Measurements from ENCODE around the gene ANKRD42.
"Not testable (repeated sequence)": the region's sequence is repeated elsewhere in the genome, so short reads cannot be mapped to it uniquely, and the experiment has no call there.

ANKRD42 gene

DNA sequence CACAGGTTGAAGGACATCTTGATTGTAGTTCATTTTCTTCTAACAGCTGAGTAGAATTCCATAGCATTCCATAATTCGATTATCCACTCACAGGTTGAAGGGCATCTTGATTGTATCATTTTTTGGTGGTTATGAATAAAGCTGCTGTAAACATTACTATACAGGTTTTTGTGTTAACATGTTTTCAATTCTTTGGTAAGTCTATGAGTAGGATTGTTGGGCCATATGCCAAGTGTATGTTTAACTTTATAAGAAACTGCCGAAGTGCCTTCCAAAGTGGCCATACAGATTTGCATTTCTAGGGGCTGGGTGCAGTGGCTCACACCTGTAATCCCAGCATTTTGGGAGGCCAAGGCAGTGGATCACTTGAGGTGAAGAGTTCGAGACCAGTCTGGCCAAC lies 44.6 kb downstream of the ANKRD42 start:
- DNase-seq (ENCODE audit: low read depth in 2 of 2, low spot score in 1 of 2) = no peak

DNA sequence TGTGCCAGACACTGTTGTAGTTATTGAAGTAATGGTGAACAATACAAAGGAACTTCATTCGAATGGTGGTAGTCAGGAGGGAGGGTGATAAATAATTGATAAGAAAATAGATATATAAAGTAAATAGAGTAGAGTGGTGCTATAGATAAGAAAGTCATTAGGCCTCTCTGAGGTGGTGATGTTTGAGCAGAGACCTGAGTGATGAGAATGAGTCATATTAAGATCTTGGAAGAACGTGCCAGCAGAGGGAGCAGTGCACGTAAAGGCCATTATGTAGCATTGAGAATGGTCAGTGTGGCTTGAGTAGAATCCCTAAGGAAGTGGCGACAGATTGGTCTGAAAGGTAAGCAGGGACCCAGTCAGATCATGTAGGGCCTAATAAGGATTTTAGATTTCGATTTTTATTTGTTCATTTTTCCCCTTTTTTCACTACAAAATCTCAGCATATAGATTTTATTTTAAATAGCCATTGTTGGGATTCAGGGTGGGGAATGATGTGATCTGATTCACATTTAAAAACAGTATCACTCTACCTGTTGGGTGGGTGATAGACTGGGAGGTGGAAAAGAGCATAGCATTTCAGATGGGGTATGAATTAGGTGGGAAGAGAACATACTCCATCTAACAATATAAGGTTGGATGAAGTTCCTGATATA lies 47.9 kb downstream of the ANKRD42 start:
- DNase-seq (ENCODE audit: low read depth in 2 of 2, low spot score in 1 of 2) = no peak

- DNase-seq (ENCODE audit: low read depth in 2 of 2, low spot score in 1 of 2) = no peak
Observed at GRCh38 chr11:83249445-83249844, 55.9 kb downstream of the ANKRD42 start.

- DNase-seq (ENCODE audit: low read depth in 2 of 2, low spot score in 1 of 2) = no peak
Observed at GRCh38 chr11:83249972-83250593, 56.6 kb downstream of the ANKRD42 start.

GRCh38 chr11:83252266-83252665 lies 58.8 kb downstream of the ANKRD42 start:
- no peak for DNase-seq (ENCODE audit: low read depth in 2 of 2, low spot score in 1 of 2)

DNA sequence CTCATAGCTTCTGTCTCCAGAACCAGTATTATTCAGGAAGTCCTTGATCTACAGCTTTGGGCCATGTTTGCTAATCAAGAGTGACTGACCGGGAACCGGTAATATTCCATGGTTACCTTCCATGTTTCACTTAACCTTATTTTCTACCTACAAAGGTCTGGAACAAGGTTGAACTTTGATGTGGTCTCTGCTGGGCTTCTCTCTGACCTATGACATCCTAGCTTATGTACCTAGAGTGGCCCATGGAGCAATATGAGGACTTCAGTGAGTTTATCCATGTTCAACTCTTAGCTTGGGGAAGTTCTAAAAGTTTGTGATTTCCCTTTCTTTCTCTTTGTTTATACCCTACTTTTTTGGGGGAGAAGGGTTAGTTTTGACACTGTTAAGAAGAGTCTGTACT lies 59.4 kb downstream of the ANKRD42 start:
- DNase-seq (ENCODE audit: low read depth in 2 of 2, low spot score in 1 of 2) = no peak

GRCh38 chr11:83255366-83255765 lies 61.9 kb downstream of the ANKRD42 start:
- DNase-seq (ENCODE audit: low read depth in 2 of 2, low spot score in 1 of 2) = no peak

DNA sequence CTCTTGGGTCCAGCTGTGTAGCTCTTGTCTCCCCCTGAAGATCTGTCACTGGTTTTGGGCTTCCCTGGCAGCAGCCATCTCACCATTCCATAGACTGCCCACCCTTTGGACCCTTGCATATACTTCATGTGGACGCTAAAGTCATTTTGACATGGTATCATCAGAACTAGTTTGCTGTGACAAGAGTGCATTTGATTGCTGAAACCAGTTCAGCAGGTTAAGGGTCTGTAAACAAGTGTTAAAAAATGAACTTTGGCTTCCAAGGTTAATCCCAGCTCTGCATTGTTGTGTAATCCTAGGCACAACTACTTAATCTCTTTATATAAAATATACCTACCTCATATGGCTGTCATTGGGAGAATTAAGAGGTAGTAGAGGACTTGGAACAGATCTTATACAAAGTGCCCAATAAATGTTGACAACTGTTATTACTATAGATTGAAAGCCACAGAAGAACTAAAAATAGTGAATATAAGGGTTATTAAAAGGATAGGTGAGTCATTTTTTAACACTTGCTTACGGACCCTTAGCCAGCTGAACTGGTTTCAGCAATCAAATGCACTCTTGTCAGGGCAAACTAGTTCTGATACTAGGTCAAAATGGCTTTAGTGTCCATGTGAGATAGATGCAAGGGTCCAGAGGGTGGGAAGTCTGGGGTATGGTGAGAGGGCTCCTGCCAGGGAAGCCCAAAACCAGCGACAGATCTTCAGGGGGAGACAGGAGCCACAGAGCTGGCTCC lies 63.3 kb downstream of the ANKRD42 start:
- no peak for DNase-seq (ENCODE audit: low read depth in 2 of 2, low spot score in 1 of 2)

DNA sequence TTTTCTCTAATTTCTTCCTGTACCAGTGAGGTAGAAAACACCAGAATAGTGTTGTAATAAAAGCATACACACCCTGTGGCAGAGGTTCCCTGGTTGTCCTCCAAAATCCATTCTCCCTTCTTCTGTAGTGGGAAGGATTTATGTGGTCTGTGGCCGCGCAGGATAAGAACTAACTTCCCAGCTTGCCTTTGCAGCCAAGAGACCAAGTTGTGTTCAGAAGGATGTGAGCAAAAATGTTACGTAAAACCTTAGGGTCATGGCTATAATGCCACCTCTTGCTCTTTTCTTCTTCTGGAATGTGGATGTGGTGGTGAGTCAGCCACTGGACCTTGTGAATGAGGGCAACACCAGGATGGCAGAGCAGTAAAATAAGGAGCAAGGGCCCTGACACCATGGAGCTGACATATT lies 64.3 kb downstream of the ANKRD42 start:
- no peak for DNase-seq (ENCODE audit: low read depth in 2 of 2, low spot score in 1 of 2)

DNA sequence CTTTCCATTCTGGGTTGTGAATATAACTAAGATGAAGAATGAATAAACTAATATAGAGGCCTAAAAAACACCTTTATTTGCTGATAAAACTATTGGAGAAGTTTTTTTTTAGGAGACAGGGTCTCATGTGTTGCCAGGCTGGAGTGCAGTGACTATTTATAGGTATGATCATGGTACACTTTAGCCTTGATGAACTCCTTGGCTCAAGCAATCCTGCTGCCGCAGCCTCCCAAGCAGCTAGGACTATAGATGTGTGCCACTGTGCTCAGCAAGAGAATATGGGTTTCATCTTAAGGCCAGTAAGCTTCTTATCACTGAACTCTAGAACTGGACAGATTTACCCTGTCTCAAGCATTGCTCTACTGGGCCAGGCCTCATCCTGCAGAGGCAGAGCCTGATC lies 66.0 kb downstream of the ANKRD42 start:
- DNase-seq (ENCODE audit: low read depth in 2 of 2, low spot score in 1 of 2) = no peak

GRCh38 chr11:83265331-83265730 lies 71.8 kb downstream of the ANKRD42 start:
- no peak for DNase-seq (ENCODE audit: low read depth in 2 of 2, low spot score in 1 of 2)

DNA sequence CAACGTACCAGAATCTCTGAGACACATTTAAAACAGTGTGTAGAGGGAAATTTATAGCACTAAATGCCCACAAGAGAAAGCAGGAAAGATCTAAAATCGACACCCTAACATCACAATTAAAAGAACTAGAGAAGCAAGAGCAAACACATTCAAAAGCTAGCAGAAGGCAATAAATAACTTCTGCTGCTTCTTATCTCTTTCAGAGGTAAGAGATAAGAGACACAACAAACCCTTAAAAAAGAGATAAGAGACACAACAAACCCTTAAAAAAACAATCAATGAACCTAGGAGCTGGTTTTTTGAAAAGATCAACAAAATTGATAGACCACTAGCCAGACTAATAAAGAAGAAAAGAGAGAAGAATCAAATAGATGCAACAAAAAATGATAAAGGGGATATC lies 75.6 kb downstream of the ANKRD42 start:
- not testable (repeated sequence) for DNase-seq (ENCODE audit: low read depth in 2 of 2, low spot score in 1 of 2)

GRCh38 chr11:83271734-83272133 lies 78.2 kb downstream of the ANKRD42 start:
- DNase-seq (ENCODE audit: low read depth in 2 of 2, low spot score in 1 of 2) = not testable (repeated sequence)

GRCh38 chr11:83272627-83273026 lies 79.1 kb downstream of the ANKRD42 start:
- DNase-seq (ENCODE audit: low read depth in 2 of 2, low spot score in 1 of 2) = no peak

DNA sequence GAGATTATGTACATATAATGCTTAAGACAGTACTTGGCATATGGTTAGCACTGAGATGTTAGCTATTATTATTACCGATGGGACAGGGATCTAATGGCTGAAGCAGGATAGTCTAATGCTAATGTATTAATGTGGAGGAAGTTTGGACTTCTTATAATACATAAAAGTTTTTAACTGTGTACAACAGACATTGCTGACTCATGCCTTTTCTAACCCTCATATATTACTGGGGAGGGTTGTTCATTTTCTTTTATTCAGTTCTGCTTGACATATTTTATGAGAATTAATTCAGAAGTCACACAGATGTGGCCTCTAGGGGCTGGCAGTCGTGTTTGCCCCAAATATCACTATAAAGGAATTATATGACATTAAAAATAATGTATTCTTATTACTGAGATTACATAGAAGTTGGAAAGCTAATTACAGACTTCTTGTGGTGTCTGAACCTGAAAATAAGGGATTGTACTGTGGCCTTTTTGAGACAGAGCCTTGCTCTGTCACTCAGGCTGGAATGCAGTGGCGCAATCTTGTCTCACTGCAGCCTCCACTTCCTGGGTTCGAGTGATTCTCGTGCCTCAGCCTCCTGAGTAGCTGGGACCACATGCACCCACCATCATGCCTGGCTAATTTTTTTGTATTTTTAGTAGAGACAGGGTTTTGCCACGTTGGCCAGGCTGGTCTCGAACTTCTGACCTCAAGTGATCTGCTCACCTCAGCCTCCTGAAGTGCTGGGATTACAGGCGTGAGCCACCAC lies 82.6 kb downstream of the ANKRD42 start:
- DNase-seq (ENCODE audit: low read depth in 2 of 2, low spot score in 1 of 2) = no peak

DNA sequence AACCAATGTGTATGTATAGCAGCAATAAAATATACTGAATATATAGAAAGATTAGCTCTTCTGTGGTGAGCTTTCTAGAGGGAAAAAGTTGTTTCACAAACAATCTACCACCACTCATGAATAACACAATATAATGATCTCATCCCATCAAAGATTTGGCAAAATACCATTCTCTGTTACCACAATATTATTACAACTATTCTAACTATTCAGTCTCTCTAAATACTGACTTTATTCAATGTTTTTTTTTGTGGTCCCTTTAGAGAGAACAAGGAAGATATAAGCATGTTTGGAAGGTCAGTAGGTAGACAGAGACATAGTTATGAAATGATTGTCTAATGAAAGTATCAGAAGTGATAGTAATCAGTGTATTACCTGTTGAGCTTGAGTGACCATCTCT lies 84.8 kb downstream of the ANKRD42 start:
- no peak for DNase-seq (ENCODE audit: low read depth in 2 of 2, low spot score in 1 of 2)

GRCh38 chr11:83280256-83280655 lies 86.7 kb downstream of the ANKRD42 start:
- DNase-seq (ENCODE audit: low read depth in 2 of 2, low spot score in 1 of 2) = no peak

DNA sequence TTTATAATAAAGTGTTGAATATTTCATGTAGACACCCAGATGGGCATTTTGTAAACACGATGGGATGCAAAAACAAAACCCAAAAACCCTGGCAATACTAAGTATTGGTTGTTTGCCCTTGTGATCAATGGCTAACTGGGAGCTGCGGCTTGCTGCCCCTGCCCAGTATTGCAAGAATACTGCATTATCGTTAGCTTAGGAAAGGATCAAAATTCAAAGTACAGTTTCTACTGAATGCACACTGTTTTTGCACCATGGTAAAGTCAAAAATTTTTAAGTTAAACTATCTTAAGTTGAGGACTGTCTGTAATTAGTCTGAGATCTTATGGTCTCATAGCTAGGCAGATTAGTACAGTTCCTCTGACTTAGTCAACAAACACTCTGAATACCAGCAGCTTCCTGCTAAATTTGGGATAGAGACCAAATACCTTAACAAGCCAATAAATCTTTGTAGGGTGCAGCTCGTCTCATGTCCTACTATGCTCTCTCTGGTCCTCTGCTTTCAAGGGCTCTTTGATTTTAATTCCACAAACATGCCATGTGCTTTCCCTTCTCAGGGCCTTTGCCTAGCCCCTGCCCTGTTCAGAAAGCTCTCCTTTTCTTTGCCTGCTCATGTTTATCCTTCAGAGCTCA lies 88.7 kb downstream of the ANKRD42 start:
- DNase-seq (ENCODE audit: low read depth in 2 of 2, low spot score in 1 of 2) = no peak

DNA sequence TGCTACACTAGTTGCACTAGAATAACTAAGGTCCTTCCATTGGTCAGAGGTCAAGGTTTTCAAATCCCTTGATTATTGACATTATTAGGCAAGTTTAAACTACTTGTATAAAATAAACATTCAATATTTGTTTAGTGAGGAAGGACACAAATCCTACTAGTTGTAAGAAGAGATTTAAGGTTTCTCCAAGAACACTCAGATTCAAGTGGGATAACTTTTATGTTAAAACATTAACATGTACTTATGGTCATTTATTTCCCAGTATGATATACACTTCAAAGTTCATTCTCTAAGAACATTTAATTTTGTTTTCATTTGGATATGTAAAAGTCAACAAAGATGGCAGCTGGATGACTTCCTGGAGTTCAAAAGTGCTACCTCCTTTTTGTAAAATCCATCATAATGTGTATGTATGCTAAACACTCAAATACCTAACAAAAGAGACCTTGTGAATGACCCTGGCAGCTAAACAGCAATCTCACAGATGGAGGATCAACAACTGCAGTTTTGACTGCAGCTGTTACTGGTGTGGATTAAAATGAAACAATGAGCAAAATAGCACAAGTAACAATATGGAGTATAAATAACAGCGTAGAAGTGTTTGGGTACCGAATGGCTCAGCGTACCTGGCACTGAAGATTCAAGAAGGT lies 91.1 kb downstream of the ANKRD42 start:
- no peak for DNase-seq (ENCODE audit: low read depth in 2 of 2, low spot score in 1 of 2)

DNA sequence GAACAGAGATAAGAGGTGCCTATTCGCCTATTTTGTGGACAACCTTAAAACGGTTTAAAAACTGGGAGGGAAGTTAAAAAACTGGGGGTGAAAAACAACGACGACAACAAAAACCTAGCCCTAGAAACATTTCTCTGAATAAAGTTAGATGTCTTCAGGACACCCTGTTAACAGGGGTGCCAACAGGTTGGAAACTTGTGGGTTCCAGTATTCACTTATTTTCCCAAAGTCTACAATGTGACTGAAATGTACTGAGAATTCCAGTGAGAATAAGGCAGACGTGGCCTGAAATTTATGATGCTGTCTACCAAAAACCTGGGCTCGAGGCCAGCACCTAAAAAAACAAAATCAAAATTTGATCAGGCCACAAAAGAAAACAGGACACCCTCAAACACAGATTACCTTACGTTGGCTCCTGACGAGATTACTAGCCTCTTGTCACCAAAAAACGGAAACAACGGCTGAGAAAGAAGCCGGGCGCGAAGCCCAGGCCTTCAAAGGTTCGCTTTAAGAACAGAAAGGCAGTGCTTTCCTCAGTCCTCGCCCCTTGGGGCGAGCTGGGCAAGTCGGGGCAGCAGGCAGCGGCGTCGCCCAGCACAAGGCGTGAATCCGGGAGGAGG lies 91.7 kb downstream of the ANKRD42 start:
- no peak for DNase-seq (ENCODE audit: low read depth in 2 of 2, low spot score in 1 of 2)

Measured in stimulated activated CD8-positive, alpha-beta memory T cell treated with anti-CD3 and anti-CD28 coated beads, Interleukin-4, amount 100 ng/mL, for 4 hours (primary cell).